Activated CD8-positive, alpha-beta T cell treated with anti-CD3 and anti-CD28 coated beads, Interleukin-2, amount 10 ng/mL, durations not matched to agents 7 days and 5 days (primary cell): ENCODE results near the gene PAWR. TPM values are rescaled to one million over a fixed set of nuclear protein-coding genes. Genes with fewer than 3 reads are reported as not detected.
"Not testable (repeated sequence)": the region's sequence is repeated elsewhere in the genome, so short reads cannot be mapped to it uniquely, and the experiment has no call there.

Source experiments
- ATAC-seq: fragments of 150-1000 bp; cut with Tn5 transposase; one replicate; pipeline ENCODE4 v1.10.0; 2021; ENCODE audit warnings: moderate library complexity
- CTCF ChIA-PET: fragments of 350-600 bp; sonication (Branson Sonifier 250); formaldehyde crosslinking; loops from one replicate; lab custom pipeline; 2021; ENCODE audit warnings: antibody characterized with exemption; lab: Charles Lee
- POLR2A ChIA-PET: fragments of 350-600 bp; sonication (Branson Sonifier 250); formaldehyde crosslinking; loops from one replicate; lab custom pipeline; 2021; ENCODE audit warnings: antibody characterized with exemption; lab: Charles Lee
- DNase-seq: peaks from one replicate; pipeline ENCODE4 v3.0.0-alpha.2; 2020
- H3K27ac Mint-ChIP-seq: one replicate; pipeline ENCODE4 v1.8.0; 2021; ENCODE audit warnings: mild to moderate bottlenecking, mixed read lengths
- H3K27me3 Mint-ChIP-seq: one replicate; pipeline ENCODE4 v1.8.0; 2021; ENCODE audit warnings: low read depth, mixed read lengths
- H3K36me3 Mint-ChIP-seq: one replicate; pipeline ENCODE4 v1.8.0; 2021; ENCODE audit warnings: low read depth, mixed read lengths
- H3K4me1 Mint-ChIP-seq: one replicate; pipeline ENCODE4 v1.8.0; 2021; ENCODE audit warnings: low read depth, mixed read lengths
- H3K4me3 Mint-ChIP-seq: one replicate; pipeline ENCODE4 v1.8.0; 2021; ENCODE audit warnings: mild to moderate bottlenecking, mixed read lengths
- H3K9me3 Mint-ChIP-seq: one replicate; pipeline ENCODE4 v1.8.0; 2022; ENCODE audit warnings: mixed read lengths; ENCODE audit not compliant: insufficient read depth
- total RNA-seq, 2 experiments: library from RNA; stranded (reverse); gene quantifications; one replicate each; pipeline ENCODE4 v1.2.3, GENCODE V29; 2021

Gene PAWR
- total RNA-seq, 2 experiments from 2014 or later, result 6.2 to 6.5 TPM

- ChIA-PET CTCF (no interaction called here), POLR2A (no interaction called here)
Observed at GRCh38 chr12:79661629-79662028, 29.1 kb downstream of the PAWR start.

GRCh38 chr12:79659961-79660431 lies 30.8 kb downstream of the PAWR start:
- H3K36me3 Mint-ChIP-seq, result no peaks in the 10 kb centered on the region
- no peaks in the 10 kb centered on the region for H3K9me3 Mint-ChIP-seq
- ChIA-PET CTCF (no interaction called here), POLR2A (no interaction called here)
- H3K4me3 Mint-ChIP-seq, result no peak overlapping the region
- no peaks in the 10 kb centered on the region for H3K27me3 Mint-ChIP-seq
- ATAC-seq (no peak), DNase-seq (no peak)
- H3K27ac Mint-ChIP-seq, result no peak overlapping the region
- H3K4me1 Mint-ChIP-seq, result no peaks in the 10 kb centered on the region

More at GRCh38 chr12:79661629-79662028, 29.1 kb downstream of the PAWR start:
- H3K27me3 Mint-ChIP-seq, result no peaks in the 10 kb centered on the region
- H3K9me3 Mint-ChIP-seq, result no peaks in the 10 kb centered on the region
- ATAC-seq (no peak), DNase-seq (no peak)
- no peak overlapping the region for H3K27ac Mint-ChIP-seq
- H3K36me3 Mint-ChIP-seq, result no peaks in the 10 kb centered on the region
- H3K4me3 Mint-ChIP-seq, result no peak overlapping the region
- no peaks in the 10 kb centered on the region for H3K4me1 Mint-ChIP-seq

- no peaks in the 10 kb centered on the region for H3K4me1 Mint-ChIP-seq
- H3K9me3 Mint-ChIP-seq, result no peaks in the 10 kb centered on the region
- ChIA-PET POLR2A (no interaction called here), CTCF (no interaction called here)
- DNase-seq (no peak), ATAC-seq (no peak)
- no peak overlapping the region for H3K27ac Mint-ChIP-seq
- no peak overlapping the region for H3K4me3 Mint-ChIP-seq
- H3K27me3 Mint-ChIP-seq, result no peaks in the 10 kb centered on the region
- no peaks in the 10 kb centered on the region for H3K36me3 Mint-ChIP-seq
Observed at GRCh38 chr12:79658221-79658620, 32.5 kb downstream of the PAWR start.

GRCh38 chr12:79657136-79657535 lies 33.6 kb downstream of the PAWR start:
- POLR2A ChIA-PET, result no interaction called here
- H3K27ac Mint-ChIP-seq, result no peak overlapping the region

GRCh38 chr12:79655036-79655435 lies 35.7 kb downstream of the PAWR start:
- H3K4me1 Mint-ChIP-seq, result no peaks in the 10 kb centered on the region
- CTCF ChIA-PET, result no interaction called here
- ATAC-seq (no peak), DNase-seq (no peak)
- H3K4me3 Mint-ChIP-seq, result no peak overlapping the region
- H3K27me3 Mint-ChIP-seq, result no peaks in the 10 kb centered on the region
- H3K27ac Mint-ChIP-seq, result no peak overlapping the region
- POLR2A ChIA-PET, result no interaction called here
- H3K9me3 Mint-ChIP-seq, result no peaks in the 10 kb centered on the region
- no peaks in the 10 kb centered on the region for H3K36me3 Mint-ChIP-seq

More at GRCh38 chr12:79657136-79657535, 33.6 kb downstream of the PAWR start:
- H3K9me3 Mint-ChIP-seq, result no peaks in the 10 kb centered on the region
- H3K4me3 Mint-ChIP-seq, result no peak overlapping the region
- no peaks in the 10 kb centered on the region for H3K27me3 Mint-ChIP-seq
- CTCF ChIA-PET, result no interaction called here
- H3K36me3 Mint-ChIP-seq, result no peaks in the 10 kb centered on the region
- DNase-seq (no peak), ATAC-seq (no peak)
- no peaks in the 10 kb centered on the region for H3K4me1 Mint-ChIP-seq

- Mint-ChIP-seq H3K4me1 (no peaks in the 10 kb centered on the region), H3K27me3 (no peaks in the 10 kb centered on the region), H3K9me3 (no peaks in the 10 kb centered on the region), H3K4me3 (no peak overlapping the region), H3K36me3 (peaks cover 2% of the 10 kb centered on the region), H3K27ac (no peak overlapping the region)
- CTCF ChIA-PET, result interaction anchor here (0.6 kb wide), 1 partner anchor 1733 kb away, joined by 3 read pairs; no protein-coding TSS in a partner anchor
- DNase-seq (no peak), ATAC-seq (no peak)
- POLR2A ChIA-PET, result no interaction called here
Observed at GRCh38 chr12:79652521-79652920, 38.2 kb downstream of the PAWR start.

- Mint-ChIP-seq H3K27ac (no peak overlapping the region), H3K36me3 (peaks cover 2% of the 10 kb centered on the region), H3K4me3 (no peak overlapping the region), H3K27me3 (no peaks in the 10 kb centered on the region), H3K4me1 (no peaks in the 10 kb centered on the region), H3K9me3 (no peaks in the 10 kb centered on the region)
- ChIA-PET CTCF (no interaction called here), POLR2A (no interaction called here)
- no peak for ATAC-seq
- DNase-seq, result no peak
Observed at GRCh38 chr12:79650440-79650839, 40.3 kb downstream of the PAWR start.

GRCh38 chr12:79648881-79649280 lies 41.9 kb downstream of the PAWR start:
- POLR2A ChIA-PET, result no interaction called here
- ATAC-seq (no peak), DNase-seq (no peak)
- Mint-ChIP-seq H3K27ac (no peak overlapping the region), H3K9me3 (no peaks in the 10 kb centered on the region), H3K27me3 (no peaks in the 10 kb centered on the region), H3K36me3 (peaks cover 2% of the 10 kb centered on the region), H3K4me1 (no peaks in the 10 kb centered on the region), H3K4me3 (no peak overlapping the region)
- CTCF ChIA-PET, result no interaction called here

- H3K9me3 Mint-ChIP-seq, ATAC-seq, POLR2A ChIA-PET, H3K27me3 Mint-ChIP-seq, H3K36me3 Mint-ChIP-seq, H3K4me1 Mint-ChIP-seq, H3K4me3 Mint-ChIP-seq, CTCF ChIA-PET, DNase-seq, H3K27ac Mint-ChIP-seq: not testable (repeated sequence)
Observed at GRCh38 chr12:79646843-79647242, 43.9 kb downstream of the PAWR start.

GRCh38 chr12:79645235-79645630 lies 45.5 kb downstream of the PAWR start:
- no peaks in the 10 kb centered on the region for H3K27me3 Mint-ChIP-seq
- H3K9me3 Mint-ChIP-seq, result no peaks in the 10 kb centered on the region
- ChIA-PET CTCF (no interaction called here), POLR2A (no interaction called here)
- no peak overlapping the region for H3K4me3 Mint-ChIP-seq
- no peaks in the 10 kb centered on the region for H3K4me1 Mint-ChIP-seq
- peaks cover 2% of the 10 kb centered on the region for H3K36me3 Mint-ChIP-seq
- ATAC-seq (no peak), DNase-seq (no peak)
- no peak overlapping the region for H3K27ac Mint-ChIP-seq

- Mint-ChIP-seq H3K4me1 (no peaks in the 10 kb centered on the region), H3K27me3 (no peaks in the 10 kb centered on the region), H3K9me3 (no peaks in the 10 kb centered on the region), H3K4me3 (no peak overlapping the region), H3K36me3 (peaks cover 2% of the 10 kb centered on the region), H3K27ac (no peak overlapping the region)
- ChIA-PET POLR2A (no interaction called here), CTCF (no interaction called here)
- no peak for DNase-seq
- no peak for ATAC-seq
Observed at GRCh38 chr12:79644274-79645234, 46.2 kb downstream of the PAWR start.

GRCh38 chr12:79643821-79644220 lies 46.9 kb downstream of the PAWR start:
- peaks cover 2% of the 10 kb centered on the region for H3K36me3 Mint-ChIP-seq
- H3K27ac Mint-ChIP-seq, result no peak overlapping the region
- DNase-seq (no peak), ATAC-seq (no peak)
- CTCF ChIA-PET, result no interaction called here
- no peaks in the 10 kb centered on the region for H3K27me3 Mint-ChIP-seq
- no peaks in the 10 kb centered on the region for H3K4me1 Mint-ChIP-seq
- H3K9me3 Mint-ChIP-seq, result no peaks in the 10 kb centered on the region
- no peak overlapping the region for H3K4me3 Mint-ChIP-seq
- POLR2A ChIA-PET, result no interaction called here
